ENCODE measurements around the gene FAM180A.
"Not testable (repeated sequence)": the region's sequence is repeated elsewhere in the genome, so short reads cannot be mapped to it uniquely, and the experiment has no call there.

FAM180A gene

DNA sequence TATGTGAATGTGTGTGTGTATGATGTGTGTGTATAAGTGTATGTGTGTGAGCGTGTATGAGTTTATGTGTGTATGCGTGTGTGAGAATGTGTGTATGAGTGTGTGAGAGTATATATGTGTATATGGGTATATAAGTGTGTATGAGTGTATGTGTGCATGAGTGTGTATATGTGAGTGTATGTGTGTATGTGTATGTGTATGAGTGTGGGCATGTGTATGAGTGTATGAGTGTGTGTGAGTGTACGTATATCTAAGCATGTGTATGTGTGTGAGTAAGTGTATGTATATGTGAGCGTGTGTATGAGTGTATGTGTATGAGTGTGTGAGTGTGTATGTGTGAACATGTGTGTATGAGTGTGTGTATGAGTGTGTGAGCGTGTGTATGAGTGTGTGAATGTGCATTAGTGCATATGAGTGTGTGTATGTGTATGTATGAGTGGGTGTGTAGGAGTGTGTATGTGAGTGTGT, 33.5 kb downstream of the FAM180A start:
- in situ Hi-C loops (cut with MboI; ENCODE audit: low sequenced_read_pairs): no loop called here

DNA sequence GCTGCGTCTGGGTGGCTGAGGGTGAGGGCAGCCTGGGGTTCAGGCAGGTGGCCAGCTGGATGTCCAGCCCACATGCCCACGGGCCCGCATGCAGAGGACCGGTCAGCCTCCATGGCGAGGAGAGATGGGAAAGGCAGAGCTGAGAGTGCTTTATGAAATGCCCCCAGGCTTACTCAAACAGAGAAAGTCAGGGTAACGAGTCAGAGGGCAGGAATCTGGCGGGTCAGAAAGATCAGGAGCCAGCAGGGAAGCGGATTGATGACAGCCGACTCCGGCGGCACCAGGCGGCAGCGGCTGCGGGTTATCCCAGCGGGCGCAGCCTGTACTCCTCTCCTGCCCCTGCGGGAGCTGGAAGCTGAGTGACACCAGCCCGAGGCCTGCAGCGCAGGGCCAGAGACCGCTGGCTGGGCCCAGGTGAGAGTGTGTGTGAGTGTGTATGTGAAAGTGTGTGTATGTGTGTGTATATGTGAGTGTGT, 34.0 kb downstream of the FAM180A start:
- in situ Hi-C loops (cut with MboI; ENCODE audit: low sequenced_read_pairs): no loop called here

DNA sequence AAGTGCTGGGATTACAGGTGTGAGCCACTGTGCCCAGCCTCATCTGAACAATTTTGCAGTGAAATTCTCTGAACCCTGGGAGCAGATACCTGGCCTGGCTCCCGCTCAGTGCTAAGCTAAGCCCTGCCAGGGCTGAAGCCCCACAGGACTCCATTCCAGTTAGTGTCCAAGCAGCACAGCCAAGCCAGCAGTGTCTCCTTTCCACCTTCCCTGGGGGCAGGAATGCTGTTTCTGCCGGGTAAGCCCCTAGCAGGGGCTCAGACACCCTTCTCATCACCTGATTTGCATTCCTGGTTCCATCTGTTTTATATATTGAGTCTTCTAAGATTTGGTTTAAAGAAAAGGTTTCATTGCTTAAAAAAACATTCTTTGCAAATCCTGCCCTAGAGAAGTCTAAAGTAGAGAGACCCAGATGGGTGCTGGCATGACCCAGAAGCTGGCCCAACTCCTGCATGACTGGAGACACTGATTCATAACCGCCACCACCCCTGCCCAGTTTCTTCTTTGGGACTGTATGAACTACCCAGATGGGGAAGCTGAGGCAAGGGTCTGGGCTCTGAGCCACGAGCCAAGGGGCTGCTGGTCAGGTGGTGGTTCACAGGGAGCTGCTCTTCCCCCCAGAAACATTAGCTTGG, 34.7 kb downstream of the FAM180A start:
- in situ Hi-C loops (cut with MboI; ENCODE audit: low sequenced_read_pairs): no loop called here

DNA sequence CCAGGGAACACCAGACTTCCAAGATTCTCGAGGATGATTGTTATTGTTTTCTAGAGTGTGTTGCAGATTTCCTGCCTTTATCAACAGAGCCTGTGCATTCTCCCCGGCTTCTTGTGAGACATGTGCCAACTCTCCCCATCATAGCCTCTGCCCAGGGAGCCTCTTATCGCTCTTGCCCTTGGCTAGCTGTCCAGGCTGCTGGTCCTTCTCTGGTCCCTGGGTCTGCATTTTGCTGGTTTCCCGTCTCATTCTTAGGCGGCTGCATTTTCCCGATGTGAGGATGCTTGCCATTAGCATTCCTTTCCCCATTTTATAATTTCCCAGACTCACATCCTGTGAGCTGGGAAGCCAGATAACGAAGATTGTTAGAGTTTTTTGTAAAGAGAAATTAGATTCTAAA, 35.8 kb downstream of the FAM180A start:
- in situ Hi-C loops (cut with MboI; ENCODE audit: low sequenced_read_pairs): no loop called here

DNA sequence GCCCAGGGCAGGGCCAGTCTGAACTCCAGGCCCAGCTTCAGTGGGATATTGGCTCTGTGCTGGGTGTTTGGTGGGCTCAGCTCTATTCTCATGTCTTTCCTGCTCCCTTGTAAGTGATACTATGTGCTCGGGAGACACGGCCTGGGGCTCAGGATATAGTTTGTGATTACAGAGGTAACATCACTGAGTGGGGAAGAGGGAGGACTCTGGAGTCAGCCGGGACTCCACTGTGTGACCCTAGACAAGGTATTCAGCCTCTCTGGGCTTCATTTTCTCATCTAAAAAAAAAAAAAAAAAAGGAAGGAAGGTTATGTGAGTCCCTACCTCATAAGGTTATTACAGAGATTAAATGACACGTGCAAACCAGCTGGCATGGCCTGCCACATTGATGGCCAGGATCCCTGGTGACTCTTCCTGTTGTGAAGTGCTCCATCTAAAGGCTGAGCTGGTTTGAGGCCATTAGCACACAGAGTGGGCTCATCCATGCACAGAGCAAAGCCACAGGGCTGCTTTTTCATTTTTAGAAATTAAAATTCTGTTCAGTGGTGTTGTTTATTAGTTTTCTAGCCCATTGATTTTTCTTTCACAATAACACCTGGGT, 36.3 kb downstream of the FAM180A start:
- in situ Hi-C loops (cut with MboI; ENCODE audit: low sequenced_read_pairs): no loop called here

DNA sequence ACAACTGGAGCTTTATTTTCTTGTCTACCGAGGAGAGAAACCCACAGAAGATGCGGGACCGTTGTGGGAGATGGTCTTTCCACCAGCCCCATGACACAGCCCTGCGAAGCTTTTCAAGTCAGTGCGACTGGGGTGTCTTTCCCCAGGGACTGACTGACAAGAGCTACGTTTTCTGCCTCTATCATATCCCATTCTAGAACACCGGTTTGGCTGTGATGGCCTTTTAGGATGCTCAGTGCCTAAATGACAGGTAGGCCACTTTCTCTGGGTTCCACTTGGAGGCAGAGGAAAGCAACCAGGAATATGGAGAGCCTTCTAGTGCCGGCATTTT, 37.5 kb downstream of the FAM180A start:
- in situ Hi-C loops (cut with MboI; ENCODE audit: low sequenced_read_pairs): no loop called here

DNA sequence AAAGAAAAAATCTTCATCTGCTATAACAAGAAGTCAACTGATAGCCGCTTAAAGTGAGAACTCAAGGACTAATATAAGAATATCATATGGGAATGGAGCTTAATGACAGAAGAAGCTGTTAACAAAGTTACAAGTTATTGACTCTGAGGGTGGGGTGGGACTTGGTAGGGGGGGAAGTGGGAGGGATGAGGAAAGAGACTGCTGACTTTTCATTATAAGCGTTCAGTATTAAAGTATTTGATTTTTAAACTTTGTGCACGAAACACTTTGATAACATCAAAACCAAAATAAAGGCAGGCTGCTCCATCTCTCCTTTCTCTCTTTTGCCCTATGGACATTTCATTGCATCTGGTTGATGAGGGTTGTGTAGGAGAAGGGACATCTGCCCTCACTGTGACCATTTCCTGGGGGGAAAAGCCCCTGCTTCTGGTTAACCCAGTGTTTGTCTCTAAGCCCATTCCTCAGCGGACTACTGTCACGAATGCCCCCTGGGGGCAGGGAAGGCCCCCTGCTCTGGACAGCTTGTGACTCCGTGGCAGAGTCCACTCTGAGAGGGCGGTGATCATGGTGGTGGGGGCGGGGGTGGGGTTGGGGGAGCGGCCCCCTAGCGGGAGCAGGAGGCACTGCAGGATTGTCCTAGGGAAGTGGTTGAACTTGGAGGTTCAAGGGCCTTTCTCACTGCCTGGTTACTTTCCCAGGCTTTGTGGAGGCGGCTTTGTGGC, 38.0 kb downstream of the FAM180A start:
- in situ Hi-C loops (cut with MboI; ENCODE audit: low sequenced_read_pairs): no loop called here

DNA sequence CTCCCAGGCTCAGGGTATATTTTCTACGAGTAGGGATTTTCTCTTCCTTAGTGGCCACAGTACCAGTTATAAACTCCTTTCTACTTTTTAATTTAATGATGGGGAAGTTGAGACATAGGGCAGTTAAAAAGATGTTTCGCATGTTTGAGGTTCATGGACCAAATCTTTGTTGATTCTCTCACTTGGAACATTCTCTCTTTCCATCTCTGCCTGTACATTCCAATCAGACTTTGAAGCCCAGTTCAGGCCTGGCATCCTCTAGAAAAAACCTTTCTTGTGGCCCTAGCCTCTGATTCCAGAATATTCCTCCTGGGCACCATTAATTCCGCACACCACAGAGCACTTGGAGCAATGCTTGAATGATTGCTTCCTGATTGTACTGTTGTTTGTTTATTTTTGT, 39.1 kb downstream of the FAM180A start:
- in situ Hi-C loops (cut with MboI; ENCODE audit: low sequenced_read_pairs): no loop called here

DNA sequence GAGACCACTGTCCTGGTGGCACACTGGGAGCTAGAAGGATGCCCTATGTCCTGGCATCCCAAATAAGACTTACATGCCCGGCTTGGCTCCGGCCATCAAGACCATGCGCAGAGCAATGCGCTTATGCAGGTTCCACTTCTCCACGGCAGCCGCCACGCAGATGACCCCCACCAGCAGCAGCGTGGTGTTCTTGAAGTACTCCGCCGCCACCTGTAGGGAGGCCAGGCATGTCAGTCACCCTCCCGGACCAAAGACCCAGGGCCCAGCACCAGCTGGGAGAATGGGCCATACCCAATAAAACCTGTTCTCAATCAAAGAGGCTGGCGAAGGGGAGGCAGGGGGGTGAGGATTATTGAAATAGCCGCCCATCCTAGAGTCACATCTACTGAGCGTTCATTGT, 40.6 kb downstream of the FAM180A start:
- in situ Hi-C loops (cut with MboI; ENCODE audit: low sequenced_read_pairs): no loop called here

DNA sequence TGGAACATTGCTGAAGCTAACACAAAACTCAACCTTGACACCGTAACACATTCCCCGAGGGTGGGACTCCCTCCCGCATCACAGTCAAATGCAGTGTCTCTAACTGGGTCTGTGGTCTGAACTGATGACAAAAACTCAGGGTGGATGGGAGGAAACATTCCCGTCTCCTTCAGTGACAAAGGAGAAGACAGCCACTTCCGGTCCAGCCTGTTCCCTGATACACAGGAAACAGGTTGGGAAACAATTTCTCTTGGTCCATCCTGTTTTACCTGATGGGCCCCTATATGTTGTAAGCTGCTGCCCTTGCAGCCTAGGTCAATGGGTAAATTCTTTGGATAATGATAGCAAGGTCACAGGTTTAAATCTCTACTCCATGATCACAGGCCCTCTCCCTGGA, 41.0 kb downstream of the FAM180A start:
- in situ Hi-C loops (cut with MboI; ENCODE audit: low sequenced_read_pairs): no loop called here

DNA sequence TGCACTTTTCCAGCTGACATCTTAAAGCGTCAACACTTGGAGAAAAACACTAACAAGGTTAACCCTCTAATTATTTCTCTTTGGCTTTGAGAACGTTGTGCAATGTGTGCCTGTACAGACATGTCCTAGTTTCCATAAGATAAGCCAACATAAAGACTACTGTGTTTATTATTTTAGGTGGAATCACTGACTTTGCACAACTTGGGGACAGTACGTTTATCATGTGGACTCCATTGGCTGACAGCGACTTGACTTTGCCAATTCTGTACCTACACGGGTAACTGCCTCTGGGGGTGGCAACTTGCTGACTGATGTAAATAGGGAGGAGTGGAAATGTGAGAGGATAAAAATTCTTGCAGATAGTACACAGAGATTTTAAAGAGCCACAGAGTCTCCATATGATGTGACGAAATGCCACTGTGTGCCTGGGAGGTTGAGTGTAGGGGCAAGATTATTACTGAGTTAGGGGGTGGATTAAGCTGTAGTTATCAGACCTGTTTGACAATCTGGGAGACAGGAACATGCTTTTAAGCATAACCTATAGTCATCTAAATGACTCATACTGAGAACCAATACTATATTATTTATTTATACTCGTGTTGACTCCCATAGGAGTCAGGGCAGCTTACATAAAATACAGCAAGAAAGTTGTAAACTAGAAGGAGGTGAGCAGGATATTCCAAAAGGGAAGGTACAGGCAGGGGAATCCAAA, 41.6 kb downstream of the FAM180A start:
- in situ Hi-C loops (cut with MboI; ENCODE audit: low sequenced_read_pairs): no loop called here

DNA sequence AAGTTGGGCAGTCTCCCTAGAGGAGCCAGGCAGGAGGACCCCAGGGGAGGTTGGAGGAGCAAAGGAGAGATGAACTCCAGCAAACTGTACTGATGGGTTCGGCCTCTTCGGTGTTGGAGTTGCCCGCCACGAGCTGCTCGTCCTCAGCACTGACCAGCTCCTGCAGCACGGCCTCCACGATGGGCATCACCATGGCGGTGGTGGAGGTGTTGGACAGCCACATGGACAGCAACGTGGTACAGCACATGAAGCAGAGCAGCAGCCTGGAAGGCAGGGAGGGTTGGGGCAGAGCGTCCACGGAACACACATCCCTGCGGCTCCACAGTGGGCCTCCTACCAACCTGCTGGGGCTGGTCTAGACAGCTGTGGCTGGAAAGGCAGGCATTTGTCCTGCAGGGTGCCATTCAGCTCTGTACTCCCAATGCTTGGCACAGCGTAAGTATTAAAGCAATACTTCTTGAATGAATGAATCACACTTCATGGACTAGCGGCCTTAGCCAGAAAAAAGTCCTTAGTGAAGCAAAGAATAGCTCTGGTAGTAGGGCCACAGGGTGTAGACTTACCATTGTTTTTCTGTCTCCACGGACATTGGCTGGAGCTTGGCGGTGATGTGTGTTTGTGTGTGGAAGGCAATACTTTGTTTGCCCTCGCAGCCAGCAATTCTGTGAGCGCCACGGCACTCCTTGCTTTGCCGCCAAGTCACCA, 42.4 kb downstream of the FAM180A start:
- in situ Hi-C loops (cut with MboI; ENCODE audit: low sequenced_read_pairs): no loop called here

DNA sequence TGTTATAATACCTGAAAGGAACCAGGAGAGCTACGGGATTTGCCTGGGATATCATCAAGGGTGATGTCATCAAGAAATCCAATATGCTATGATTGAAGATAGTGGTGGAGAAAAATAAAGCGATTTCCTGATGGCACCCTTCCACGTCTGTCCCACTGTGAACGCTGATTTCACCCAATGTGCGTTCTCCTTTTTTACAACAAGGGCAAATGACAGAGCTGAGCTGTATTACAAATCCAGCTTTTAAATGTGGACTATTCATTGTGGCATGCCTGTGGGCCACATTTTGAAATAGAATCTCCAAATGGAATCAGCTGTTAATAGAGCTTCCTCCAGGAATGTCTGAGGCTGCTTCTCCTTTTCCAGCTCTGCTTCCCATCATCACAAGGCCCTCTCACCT, 43.9 kb downstream of the FAM180A start:
- in situ Hi-C loops (cut with MboI; ENCODE audit: low sequenced_read_pairs): no loop called here

DNA sequence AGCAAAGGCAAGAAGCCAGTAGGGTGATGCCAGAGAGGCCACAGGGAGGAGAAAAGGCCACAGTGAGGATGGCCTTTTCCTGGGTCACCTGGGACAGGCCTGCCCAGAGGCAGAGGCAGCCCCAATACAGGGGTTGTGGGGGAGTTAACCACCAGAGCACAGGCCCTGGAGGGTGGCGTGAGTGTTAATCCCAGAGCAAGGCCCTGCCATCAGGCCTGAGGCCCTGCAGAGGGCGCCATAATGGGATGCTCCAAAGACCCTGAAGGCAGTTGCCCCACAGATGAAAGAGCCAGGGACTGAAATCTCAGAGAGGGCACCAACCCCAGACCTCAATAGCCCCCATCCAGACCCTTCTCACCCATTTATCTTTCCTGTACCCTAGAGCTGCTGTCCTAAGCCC, 44.5 kb downstream of the FAM180A start:
- in situ Hi-C loops (cut with MboI; ENCODE audit: low sequenced_read_pairs): no loop called here

DNA sequence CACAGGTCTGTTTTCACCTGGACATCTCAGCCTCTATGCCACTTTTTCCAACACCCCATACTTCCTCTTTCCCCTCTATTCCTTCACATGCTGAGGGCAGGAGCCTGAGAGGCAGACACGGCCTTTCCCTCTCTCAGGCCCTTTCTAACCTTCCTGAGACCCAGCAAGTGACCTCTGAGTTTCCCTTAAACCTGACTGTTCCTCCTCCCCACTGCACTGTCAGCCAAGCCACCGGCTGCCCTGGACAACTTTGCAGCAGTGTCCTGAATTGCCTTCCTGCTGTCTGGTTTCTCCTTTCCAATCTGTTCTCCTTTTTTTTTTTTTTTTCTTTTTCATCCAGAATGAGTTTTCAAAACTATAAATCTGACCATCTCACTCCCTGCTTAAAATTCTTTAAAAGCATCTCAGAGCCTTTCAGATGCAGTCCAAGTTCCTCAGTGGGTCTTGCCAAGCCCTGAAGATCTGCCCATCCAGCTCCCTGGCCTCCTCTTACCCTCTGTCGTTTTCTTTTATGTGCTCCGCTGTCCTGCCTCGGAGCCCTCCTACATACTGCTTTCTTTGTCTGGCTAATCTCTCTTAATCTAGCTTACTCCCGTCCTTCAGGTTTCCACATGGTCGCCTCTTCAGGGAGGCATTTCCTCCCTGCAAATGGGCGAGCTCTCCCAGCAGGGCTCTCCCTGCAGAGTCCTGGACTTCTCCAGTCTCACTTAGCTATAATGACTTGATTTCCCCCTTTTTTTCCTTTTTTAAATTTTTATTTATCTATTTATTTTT, 51.1 kb downstream of the FAM180A start:
- in situ Hi-C loops (cut with MboI; ENCODE audit: low sequenced_read_pairs): no loop called here

DNA sequence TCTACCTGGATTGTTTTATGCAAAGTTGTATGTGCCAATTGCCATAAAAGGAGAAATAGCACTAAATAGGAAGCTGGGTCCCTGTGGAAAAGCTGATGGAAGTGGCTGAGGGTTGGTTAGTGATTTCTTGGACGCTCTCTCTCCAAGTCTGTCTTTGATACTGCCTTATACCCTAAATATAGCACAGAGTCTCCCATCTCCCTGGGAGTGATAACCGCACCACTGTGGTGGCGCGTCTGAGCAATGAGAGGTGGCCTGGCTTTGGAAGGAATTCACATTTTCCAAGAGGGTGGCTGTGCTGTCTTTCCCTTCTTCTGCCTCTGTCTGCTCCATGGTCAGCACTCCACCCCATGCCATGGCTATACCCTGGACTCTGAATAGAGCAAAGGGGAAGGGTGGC, 55.1 kb downstream of the FAM180A start:
- in situ Hi-C loops (cut with MboI; ENCODE audit: low sequenced_read_pairs): no loop called here

DNA sequence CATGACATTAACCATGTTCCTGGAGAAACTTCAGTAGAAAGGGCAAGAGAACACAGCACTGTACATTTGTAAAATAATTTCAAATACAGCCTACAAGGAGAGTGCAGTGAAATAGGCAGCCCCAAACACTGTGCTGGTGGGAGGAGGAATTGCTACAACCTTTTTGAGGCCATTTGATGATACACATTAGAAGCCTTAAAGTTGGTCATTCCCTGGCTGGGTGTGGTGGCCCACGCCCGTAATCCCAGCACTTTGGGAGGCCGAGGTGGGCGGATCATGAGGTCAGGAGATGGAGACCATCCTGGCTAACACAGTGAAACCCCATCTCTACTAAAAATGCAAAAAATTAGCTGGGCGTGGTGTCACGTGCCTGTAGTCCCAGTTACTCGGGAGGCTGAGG, 56.0 kb downstream of the FAM180A start:
- in situ Hi-C loops (cut with MboI; ENCODE audit: low sequenced_read_pairs): not testable (repeated sequence)

DNA sequence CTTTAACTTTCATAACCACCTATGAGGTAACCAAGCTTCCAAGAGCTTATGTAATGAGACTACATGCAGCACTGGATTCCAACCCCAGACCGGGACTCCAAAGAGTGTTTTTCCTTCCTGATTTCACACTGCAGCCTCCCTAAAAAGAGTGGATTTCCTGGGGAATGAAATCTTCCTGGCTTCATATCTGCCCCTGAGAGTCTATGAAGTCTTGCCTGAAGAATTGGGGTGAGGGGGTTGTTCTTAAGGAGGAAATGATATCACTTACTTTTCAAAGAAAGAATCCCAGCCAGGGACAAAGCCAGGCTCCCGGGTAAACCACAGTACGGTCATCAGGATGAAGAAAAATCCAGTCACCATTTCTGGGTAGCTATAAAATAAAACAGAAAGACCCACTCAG, 56.6 kb downstream of the FAM180A start:
- in situ Hi-C loops (cut with MboI; ENCODE audit: low sequenced_read_pairs): no loop called here

DNA sequence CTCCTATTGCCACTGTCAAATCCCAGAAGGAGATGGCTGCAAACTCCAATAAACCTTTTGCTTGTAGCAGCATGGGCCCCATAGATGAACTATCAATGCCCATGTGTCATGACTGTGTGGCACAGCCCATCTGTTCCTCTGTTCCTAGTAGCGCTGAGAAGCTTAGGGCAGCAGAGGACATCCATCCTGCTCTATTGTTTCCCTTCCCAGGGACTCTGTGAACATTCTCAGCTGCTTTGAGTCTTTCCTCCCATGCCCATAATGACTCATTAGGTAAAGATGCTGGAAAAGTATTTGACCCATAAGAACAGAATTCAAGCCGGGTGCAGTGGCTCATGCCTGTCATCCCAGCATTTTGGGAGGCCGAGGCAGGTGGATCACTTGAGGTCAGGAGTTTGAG, 58.0 kb downstream of the FAM180A start:
- in situ Hi-C loops (cut with MboI; ENCODE audit: low sequenced_read_pairs): no loop called here

DNA sequence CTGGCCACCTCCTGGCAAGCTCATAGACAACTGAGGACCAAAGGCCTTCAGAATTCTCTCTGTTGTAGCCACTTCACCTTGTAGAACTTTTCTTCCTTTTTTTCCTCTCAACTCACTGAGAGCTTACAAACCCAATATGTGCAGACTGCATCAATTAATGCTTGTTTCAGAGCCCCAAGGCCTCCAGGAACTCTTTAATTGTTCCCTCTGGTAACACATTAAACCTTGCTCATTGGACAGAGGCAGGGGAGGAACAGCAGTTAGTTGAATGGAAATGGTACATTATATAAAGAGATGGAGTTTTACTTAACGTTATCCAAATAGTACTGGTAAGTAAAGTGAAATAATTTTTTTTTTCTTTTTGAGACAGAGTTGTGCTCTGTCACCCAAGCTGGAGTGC, 61.1 kb downstream of the FAM180A start:
- in situ Hi-C loops (cut with MboI; ENCODE audit: low sequenced_read_pairs): no loop called here
